Fibroblast of lung (primary cell): Measurements from ENCODE around the gene TRMU. TPM values are rescaled to one million over a fixed set of nuclear protein-coding genes. Genes with fewer than 3 reads are reported as not detected.

Experiments used
- DNase-seq, 2 donors: peaks; one replicate each; pipeline versions ENCODE4 v3.0.0 to v3.0.0-alpha.2; 2010; ENCODE audit warnings: low read depth in 2 of 2
- H2AFZ ChIP-seq: 2 replicates; pipeline ENCODE4 v1.5.1; 2012; ENCODE audit warnings: low read length, control low read depth, inconsistent platforms
- H3K27ac ChIP-seq: 2 replicates; pipeline ENCODE4 v1.5.1; 2011; ENCODE audit warnings: low read length, control low read depth; ENCODE audit not compliant: insufficient read depth
- H3K27me3 ChIP-seq: 2 replicates; pipeline ENCODE4 v1.5.1; 2011; ENCODE audit warnings: mild to moderate bottlenecking, low read length; ENCODE audit not compliant: control insufficient read depth, insufficient read depth
- H3K36me3 ChIP-seq: 2 replicates; pipeline ENCODE4 v1.5.1; 2011; ENCODE audit warnings: low read length; ENCODE audit not compliant: control insufficient read depth, insufficient read depth
- H3K4me1 ChIP-seq: 2 replicates; pipeline ENCODE4 v1.5.1; 2011; ENCODE audit warnings: low read length; ENCODE audit not compliant: control insufficient read depth, insufficient read depth; ENCODE audit errors: extremely low read depth
- H3K4me2 ChIP-seq: 2 replicates; pipeline ENCODE4 v1.5.1; 2011; ENCODE audit warnings: low read length, control low read depth; ENCODE audit not compliant: insufficient read depth; ENCODE audit errors: extremely low read depth
- H3K4me3 ChIP-seq, 4 experiments: fragments of 200-600 bp in 1 of 4; sonication (generic) in 1 of 4; replicated peaks in 1 of 4; 2 replicates each; pipeline ENCODE4 v1.5.1; 2011 to 2016; ENCODE audit warnings: low read length in 4 of 4, low read depth in 3 of 4, mild to moderate bottlenecking in 3 of 4, control low read depth in 2 of 4, inconsistent platforms in 1 of 4, mixed read lengths in 1 of 4; ENCODE audit not compliant: insufficient read depth in 1 of 4; ENCODE audit errors: control extremely low read depth in 1 of 4
- H3K79me2 ChIP-seq: 2 replicates; pipeline ENCODE4 v1.5.1; 2012; ENCODE audit warnings: mild to moderate bottlenecking, low read length, inconsistent platforms; ENCODE audit not compliant: control insufficient read depth, insufficient read depth
- H3K9ac ChIP-seq: 2 replicates; pipeline ENCODE4 v1.5.1; 2011; ENCODE audit warnings: mild to moderate bottlenecking, low read length, control low read depth; ENCODE audit not compliant: insufficient read depth
- H3K9me3 ChIP-seq: 2 replicates; pipeline ENCODE4 v1.5.1; 2012; ENCODE audit warnings: low read depth, low read length; ENCODE audit not compliant: control insufficient read depth, insufficient read depth
- H4K20me1 ChIP-seq: 2 replicates; pipeline ENCODE4 v1.5.1; 2011; ENCODE audit warnings: low read length; ENCODE audit not compliant: control insufficient read depth, insufficient read depth; ENCODE audit errors: extremely low read depth
- EZH2 ChIP-seq: IDR thresholded peaks from 2 replicates; pipeline ENCODE4 v1.5.1; 2012; ENCODE audit warnings: low read length, control low read depth, mild to moderate bottlenecking; ENCODE audit errors: missing control alignments
- polyA plus RNA-seq, 2 donors: library from polyadenylated mRNA; depleted of rRNA in 1 of 2; stranded (reverse) in 1 of 2; unstranded in 1 of 2; fragments of >200 nt; gene quantifications; 2 replicates each; pipeline ENCODE4 v1.2.1, GENCODE V29; 2011 to 2012; ENCODE audit warnings: missing spikeins in 1 of 2
- total RNA-seq: library from RNA; depleted of rRNA; stranded (reverse); fragments of >200 nt; gene quantifications from 2 replicates; pipeline ENCODE4 v1.2.1, GENCODE V29; 2014
- TF ChIP-seq, protein P1 (sequence below), 2 donors: IDR thresholded peaks in 1 of 2; conservative IDR thresholded peaks in 1 of 2; 1 replicate in 1 of 2; 2 replicates in 1 of 2; pipeline ENCODE4 v1.5.1; 2011 to 2012; ENCODE audit warnings: low read length in 2 of 2, control low read depth in 1 of 2, inconsistent platforms in 1 of 2, low read depth in 1 of 2, mild to moderate bottlenecking in 1 of 2

Gene TRMU
- total and polyA plus RNA-seq, 2 donors (not counting 1 experiment from before 2014, with no cell fraction given): 18.4 to 22.1 TPM

DNA sequence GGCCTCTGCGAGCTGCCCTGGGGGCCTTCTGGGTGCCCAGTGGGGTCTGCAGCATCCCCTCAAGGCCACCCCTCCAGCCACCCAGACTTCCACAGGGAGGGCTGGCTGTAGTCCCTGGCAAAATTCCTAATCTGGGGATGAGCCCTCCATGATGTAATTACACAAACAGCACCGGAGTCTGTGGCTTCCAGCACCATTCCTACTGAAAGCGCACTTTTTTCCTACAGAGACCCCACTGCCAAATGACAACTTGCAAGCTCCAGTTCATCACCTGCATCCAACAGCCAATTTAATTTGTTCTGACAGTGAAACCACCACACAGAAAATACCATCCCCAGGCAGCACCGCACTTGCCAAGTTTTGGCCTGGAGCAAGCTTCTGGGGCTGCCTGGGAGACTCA, 70.4 kb downstream of the TRMU start:
- peak in 1 of 2 donors; percentile 64 for DNase-seq
- no peaks in the 10 kb centered on the region for H3K4me1 ChIP-seq
- no peaks in the 10 kb centered on the region for H3K36me3 ChIP-seq
- H2AFZ ChIP-seq: no peak overlapping the region
- no peak overlapping the region for H3K27ac ChIP-seq
- no peak overlapping the region for H3K4me2 ChIP-seq
- H3K79me2 ChIP-seq: no peaks in the 10 kb centered on the region
- H3K4me3 ChIP-seq: no peak overlapping the region
- TF ChIP-seq, protein P1, sequence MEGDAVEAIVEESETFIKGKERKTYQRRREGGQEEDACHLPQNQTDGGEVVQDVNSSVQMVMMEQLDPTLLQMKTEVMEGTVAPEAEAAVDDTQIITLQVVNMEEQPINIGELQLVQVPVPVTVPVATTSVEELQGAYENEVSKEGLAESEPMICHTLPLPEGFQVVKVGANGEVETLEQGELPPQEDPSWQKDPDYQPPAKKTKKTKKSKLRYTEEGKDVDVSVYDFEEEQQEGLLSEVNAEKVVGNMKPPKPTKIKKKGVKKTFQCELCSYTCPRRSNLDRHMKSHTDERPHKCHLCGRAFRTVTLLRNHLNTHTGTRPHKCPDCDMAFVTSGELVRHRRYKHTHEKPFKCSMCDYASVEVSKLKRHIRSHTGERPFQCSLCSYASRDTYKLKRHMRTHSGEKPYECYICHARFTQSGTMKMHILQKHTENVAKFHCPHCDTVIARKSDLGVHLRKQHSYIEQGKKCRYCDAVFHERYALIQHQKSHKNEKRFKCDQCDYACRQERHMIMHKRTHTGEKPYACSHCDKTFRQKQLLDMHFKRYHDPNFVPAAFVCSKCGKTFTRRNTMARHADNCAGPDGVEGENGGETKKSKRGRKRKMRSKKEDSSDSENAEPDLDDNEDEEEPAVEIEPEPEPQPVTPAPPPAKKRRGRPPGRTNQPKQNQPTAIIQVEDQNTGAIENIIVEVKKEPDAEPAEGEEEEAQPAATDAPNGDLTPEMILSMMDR (conservative IDR thresholded peaks at IDR 0.05 in 1 of 2, IDR thresholded peaks at IDR 0.05 in 1 of 2; ENCODE audit: low read depth in 1 of 2, low read length in 2 of 2): no peak
- TF ChIP-seq EZH2: no peak
- H3K9me3 ChIP-seq: no peaks in the 10 kb centered on the region
- H3K9ac ChIP-seq: no peak overlapping the region
- H4K20me1 ChIP-seq: no peaks in the 10 kb centered on the region
- no peaks in the 10 kb centered on the region for H3K27me3 ChIP-seq

DNA sequence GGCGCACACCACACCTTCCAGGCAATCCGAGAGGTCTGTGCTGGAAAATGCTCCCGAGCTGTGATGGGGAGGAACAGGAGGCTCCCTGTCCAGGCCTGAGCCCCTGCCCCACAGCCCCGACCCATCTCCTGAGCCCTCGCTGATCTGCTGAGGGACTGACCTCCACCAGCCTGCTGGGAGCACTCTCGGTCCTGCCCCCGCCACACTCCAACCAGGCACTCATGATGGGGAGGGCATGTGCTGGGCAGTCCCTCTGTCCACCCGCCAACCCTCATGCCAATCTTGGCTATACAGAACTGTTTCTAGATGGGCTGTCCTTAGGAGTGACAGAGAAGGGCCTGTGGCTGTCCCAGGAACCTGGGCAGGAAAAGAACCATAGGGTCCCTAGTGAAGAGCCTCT, 70.8 kb downstream of the TRMU start:
- no peaks in the 10 kb centered on the region for H3K79me2 ChIP-seq
- no peaks in the 10 kb centered on the region for H3K9me3 ChIP-seq
- no peak overlapping the region for H3K4me2 ChIP-seq
- no peak for DNase-seq
- no peak overlapping the region for H3K4me3 ChIP-seq
- H3K9ac ChIP-seq: no peak overlapping the region
- no peaks in the 10 kb centered on the region for H3K27me3 ChIP-seq
- H4K20me1 ChIP-seq: no peaks in the 10 kb centered on the region
- no peak overlapping the region for H3K27ac ChIP-seq
- no peaks in the 10 kb centered on the region for H3K4me1 ChIP-seq
- no peak for TF ChIP-seq EZH2
- TF ChIP-seq, protein P1 (conservative IDR thresholded peaks at IDR 0.05 in 1 of 2, IDR thresholded peaks at IDR 0.05 in 1 of 2; ENCODE audit: low read depth in 1 of 2, low read length in 2 of 2): no peak
- no peaks in the 10 kb centered on the region for H3K36me3 ChIP-seq
- H2AFZ ChIP-seq: no peak overlapping the region

DNA sequence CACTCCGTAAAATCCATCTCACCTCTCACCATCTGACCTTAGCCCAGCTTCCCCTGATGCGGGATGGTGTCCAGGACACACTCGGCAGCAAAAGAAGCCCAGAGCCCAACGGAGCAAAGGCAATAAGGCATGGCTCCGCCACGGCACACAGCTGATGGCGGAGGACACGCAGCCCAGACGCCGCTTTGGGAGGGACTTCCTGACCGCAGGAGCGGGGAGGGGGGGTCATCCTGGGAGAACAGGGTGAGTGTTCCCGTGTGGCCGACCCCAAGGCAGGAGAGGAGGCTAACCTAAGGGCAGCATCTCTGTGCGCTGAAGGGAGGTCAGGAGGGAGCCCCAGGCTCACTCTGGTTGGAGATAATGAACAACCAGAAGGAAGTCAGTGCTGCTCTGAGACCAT, 71.3 kb downstream of the TRMU start:
- Histone ChIP-seq H3K27me3 (no peaks in the 10 kb centered on the region), H3K79me2 (no peaks in the 10 kb centered on the region)

More for the DNA sequence above, 71.3 kb downstream of the TRMU start:
- Histone ChIP-seq H3K9me3 (no peaks in the 10 kb centered on the region), H3K9ac (no peak overlapping the region), H2AFZ (no peak overlapping the region), H3K4me1 (no peaks in the 10 kb centered on the region), H3K4me3 (no peak overlapping the region), H3K4me2 (no peak overlapping the region), H3K27ac (no peak overlapping the region), H4K20me1 (no peaks in the 10 kb centered on the region), H3K36me3 (no peaks in the 10 kb centered on the region)
- TF ChIP-seq, protein P1 (conservative IDR thresholded peaks at IDR 0.05 in 1 of 2, IDR thresholded peaks at IDR 0.05 in 1 of 2; ENCODE audit: low read depth in 1 of 2, low read length in 2 of 2): no peak
- TF ChIP-seq EZH2: no peak
- no peak for DNase-seq

Other genes with a start within 250 kb of the TRMU start
- gene PPARA, start 185.2 kb upstream of the TRMU start, total RNA-seq: 14.6 and 17.5 TPM in 2 replicates
- 7.9 and 10.2 TPM in 2 replicates for gene PPARA, start 185.2 kb upstream of the TRMU start, polyA plus RNA-seq
- 8.0 and 8.3 TPM in 2 replicates for gene CDPF1, start 85.4 kb upstream of the TRMU start, total RNA-seq
- 6.5 and 7.7 TPM in 2 replicates for gene CDPF1, start 85.4 kb upstream of the TRMU start, polyA plus RNA-seq
- under 0.01 TPM in 2 replicates for gene PKDREJ, start 72.4 kb upstream of the TRMU start, total RNA-seq
- gene PKDREJ, start 72.4 kb upstream of the TRMU start, polyA plus RNA-seq: 0.01 TPM in 1 of 2 replicates, not detected in the other
- 24.9 and 27.6 TPM in 2 replicates for gene TTC38, start 67.7 kb upstream of the TRMU start, total RNA-seq
- gene TTC38, start 67.7 kb upstream of the TRMU start, polyA plus RNA-seq: 17.6 and 34.3 TPM in 2 replicates
- gene GTSE1, start 38.8 kb upstream of the TRMU start, total RNA-seq: 0.26 and 2.0 TPM in 2 replicates
- 3.6 and 13.7 TPM in 2 replicates for gene GTSE1, start 38.8 kb upstream of the TRMU start, polyA plus RNA-seq
- 1.8 and 2.1 TPM in 2 replicates for gene CELSR1, start 201.9 kb downstream of the TRMU start, total RNA-seq
- gene CELSR1, start 201.9 kb downstream of the TRMU start, polyA plus RNA-seq: 0.07 and 1.2 TPM in 2 replicates